ENCODE results near the gene PRPF31. TPM values are rescaled to one million over a fixed set of nuclear protein-coding genes. Genes with fewer than 3 reads are reported as not detected.

PRPF31 gene
- total RNA-seq, 1 experiment from 2014 or later = 109 TPM

GRCh38 chr19:54073829-54074228 is 41.7 kb upstream of the PRPF31 start:
- peaks cover 9% of the 10 kb centered on the region; the same call in 1 of the 2 replicates for H3K27me3 ChIP-seq (ENCODE audit: insufficient read depth, low read depth)
- TF ChIP-seq EZH2 (IDR thresholded peaks at IDR 0.05; ENCODE audit: low read depth) (no peak), CTCF (conservative IDR thresholded peaks at IDR 0.05) (no peak)
- intact Hi-C loops (cut with micrococcal nuclease; ENCODE audit: unreplicated experiment) = no loop called here

DNA sequence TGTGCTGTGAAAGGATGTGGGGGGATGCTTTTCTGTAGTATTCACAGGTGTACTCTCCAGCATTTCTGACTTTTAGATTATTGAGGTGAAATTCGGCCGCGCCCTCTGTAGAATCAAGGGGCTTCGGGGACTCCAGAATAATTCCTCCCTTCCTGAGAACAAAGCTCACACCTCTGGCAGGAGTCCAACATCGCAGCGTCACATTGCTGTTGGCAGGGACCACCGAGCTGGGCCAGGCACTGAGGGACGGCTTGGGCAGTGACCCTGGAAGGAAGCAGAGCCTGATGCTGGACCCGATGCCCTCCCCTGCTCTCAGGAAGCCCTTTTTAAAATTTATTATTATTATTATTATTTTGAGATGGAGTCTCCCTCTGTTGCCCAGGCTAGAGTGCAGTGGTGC is 40.7 kb upstream of the PRPF31 start:
- no TSS peak for BruUV-seq (replicated peaks)
- peaks cover 8% of the 10 kb centered on the region; the same call in 1 of the 2 replicates for H3K27me3 ChIP-seq (ENCODE audit: insufficient read depth, low read depth)
- no peak overlapping the region for H3K4me3 ChIP-seq
- DNase-seq = no peak
- no peaks in the 10 kb centered on the region for H3K36me3 ChIP-seq (ENCODE audit: low read depth)
- H3K4me2 ChIP-seq = no peak overlapping the region
- H4K20me1 ChIP-seq (ENCODE audit: insufficient read depth) = no peaks in the 10 kb centered on the region
- ChIA-PET CTCF (no interaction called here), POLR2A (ENCODE audit: unreplicated experiment) (no interaction called here)
- no peaks in the 10 kb centered on the region for H3K9me2 ChIP-seq (ENCODE audit: insufficient read depth)
- no peaks in the 10 kb centered on the region for H3K9me3 ChIP-seq (ENCODE audit: insufficient read depth, low read depth)
- H3K27ac ChIP-seq = no peak overlapping the region
- no peaks in the 10 kb centered on the region for H3K4me1 ChIP-seq (replicated peaks; ENCODE audit: insufficient read depth)
- H2AFZ ChIP-seq = no peak overlapping the region
- TF ChIP-seq CTCF (conservative IDR thresholded peaks at IDR 0.05) (no peak), EZH2 (IDR thresholded peaks at IDR 0.05; ENCODE audit: low read depth) (no peak)
- H3K79me2 ChIP-seq (ENCODE audit: low read depth) = no peaks in the 10 kb centered on the region
- no peaks in the 10 kb centered on the region for H3F3A ChIP-seq (ENCODE audit: insufficient read depth, low read depth)
- intact Hi-C loops (cut with micrococcal nuclease; ENCODE audit: unreplicated experiment) = no loop called here

More at GRCh38 chr19:54073829-54074228, 41.7 kb upstream of the PRPF31 start:
- ChIA-PET CTCF (no interaction called here), POLR2A (ENCODE audit: unreplicated experiment) (no interaction called here)
- no peaks in the 10 kb centered on the region for H4K20me1 ChIP-seq (ENCODE audit: insufficient read depth)
- DNase-seq = no peak
- H3K79me2 ChIP-seq (ENCODE audit: low read depth) = no peaks in the 10 kb centered on the region
- no peak overlapping the region for H3K4me3 ChIP-seq
- no peaks in the 10 kb centered on the region for H3K9me3 ChIP-seq (ENCODE audit: insufficient read depth, low read depth)
- no peaks in the 10 kb centered on the region for H3K9me2 ChIP-seq (ENCODE audit: insufficient read depth)
- BruUV-seq (replicated peaks) = no TSS peak
- no peaks in the 10 kb centered on the region for H3K36me3 ChIP-seq (ENCODE audit: low read depth)
- H3K4me2 ChIP-seq = no peak overlapping the region
- no peaks in the 10 kb centered on the region for H3F3A ChIP-seq (ENCODE audit: insufficient read depth, low read depth)
- H3K27ac ChIP-seq = no peak overlapping the region
- no peak overlapping the region for H2AFZ ChIP-seq
- no peaks in the 10 kb centered on the region for H3K4me1 ChIP-seq (replicated peaks; ENCODE audit: insufficient read depth)

DNA sequence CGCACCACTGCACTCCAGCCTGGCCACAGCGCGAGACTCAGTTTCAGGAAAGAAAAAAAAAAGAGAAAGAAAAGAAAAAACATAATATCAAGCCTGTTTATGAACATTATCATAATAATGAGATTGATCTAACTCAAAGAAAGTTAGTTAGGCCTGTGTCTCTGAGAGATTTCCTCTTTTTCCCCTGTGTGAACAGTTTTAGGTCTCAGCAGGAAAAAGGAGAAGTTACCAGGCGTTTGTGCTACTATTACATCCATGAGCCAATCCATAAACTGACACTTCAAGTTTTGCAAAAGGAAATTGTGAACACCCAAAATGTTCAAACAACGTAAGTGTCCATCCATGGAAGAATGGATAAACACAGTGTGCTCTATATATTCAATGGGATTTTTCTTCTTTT is 38.2 kb upstream of the PRPF31 start:
- Histone ChIP-seq H3K27ac (no peak overlapping the region), H3K4me2 (no peak overlapping the region), H3K36me3 (ENCODE audit: low read depth) (no peaks in the 10 kb centered on the region), H3F3A (ENCODE audit: insufficient read depth, low read depth) (no peaks in the 10 kb centered on the region), H2AFZ (no peak overlapping the region), H3K4me3 (no peak overlapping the region), H3K27me3 (ENCODE audit: insufficient read depth, low read depth) (peaks cover 7% of the 10 kb centered on the region; the same call in 1 of the 2 replicates), H3K79me2 (ENCODE audit: low read depth) (no peaks in the 10 kb centered on the region), H3K9me2 (ENCODE audit: insufficient read depth) (no peaks in the 10 kb centered on the region), H3K9me3 (ENCODE audit: insufficient read depth, low read depth) (0 out of 2 replicates have a peak, but pooled peaks cover 7% of the 10 kb centered on the region), H3K4me1 (replicated peaks; ENCODE audit: insufficient read depth) (no peaks in the 10 kb centered on the region), H4K20me1 (ENCODE audit: insufficient read depth) (no peaks in the 10 kb centered on the region)
- DNase-seq = no peak
- BruUV-seq (replicated peaks) = no TSS peak
- CTCF ChIA-PET = no interaction called here
- POLR2A ChIA-PET (ENCODE audit: unreplicated experiment) = no interaction called here
- intact Hi-C loops (cut with micrococcal nuclease; ENCODE audit: unreplicated experiment) = no loop called here
- TF ChIP-seq EZH2 (IDR thresholded peaks at IDR 0.05; ENCODE audit: low read depth) (no peak), CTCF (conservative IDR thresholded peaks at IDR 0.05) (no peak)
